ENCODE measurements around the gene RGS12.

The RGS12 gene

GRCh38 chr4:3314706-3315260 is 22.0 kb downstream of the RGS12 start:
- Histone ChIP-seq H3K4me2 (ENCODE audit: low read length) (no peak overlapping the region), H3K9me3 (ENCODE audit: low read length) (no peaks in the 10 kb centered on the region), H3K9me2 (ENCODE audit: low read depth, low read length) (no peaks in the 10 kb centered on the region), H3K27ac (ENCODE audit: low read depth, low read length, poor library complexity, severe bottlenecking) (no peak overlapping the region), H2AFZ (ENCODE audit: low read length) (no peak overlapping the region), H3K79me2 (ENCODE audit: insufficient read depth, low read length) (no peaks in the 10 kb centered on the region), H3K4me1 (ENCODE audit: insufficient read depth, low read length, severe bottlenecking) (no peaks in the 10 kb centered on the region), H4K20me1 (ENCODE audit: insufficient read depth, low read length) (no peaks in the 10 kb centered on the region), H3K4me3 (ENCODE audit: low read depth, low read length, poor library complexity, severe bottlenecking) (no peak overlapping the region), H3F3A (ENCODE audit: insufficient read depth, low read length) (no peaks in the 10 kb centered on the region), H3K36me3 (ENCODE audit: insufficient read depth, low read length) (no peaks in the 10 kb centered on the region), H3K27me3 (ENCODE audit: insufficient read depth, low read length) (no peaks in the 10 kb centered on the region), H3K9ac (ENCODE audit: low read length) (no peak overlapping the region)
- TF ChIP-seq EZH2 (IDR thresholded peaks at IDR 0.05; ENCODE audit: borderline replicate concordance, low read length) = no peak

- Histone ChIP-seq H4K20me1 (ENCODE audit: insufficient read depth, low read length) (no peaks in the 10 kb centered on the region), H3K4me3 (ENCODE audit: low read depth, low read length, poor library complexity, severe bottlenecking) (no peak overlapping the region), H3K27me3 (ENCODE audit: insufficient read depth, low read length) (no peaks in the 10 kb centered on the region), H3K27ac (ENCODE audit: low read depth, low read length, poor library complexity, severe bottlenecking) (no peak overlapping the region), H3K79me2 (ENCODE audit: insufficient read depth, low read length) (no peaks in the 10 kb centered on the region), H3K4me2 (ENCODE audit: low read length) (no peak overlapping the region), H2AFZ (ENCODE audit: low read length) (no peak overlapping the region), H3K36me3 (ENCODE audit: insufficient read depth, low read length) (no peaks in the 10 kb centered on the region), H3K9ac (ENCODE audit: low read length) (no peak overlapping the region), H3K4me1 (ENCODE audit: insufficient read depth, low read length, severe bottlenecking) (no peaks in the 10 kb centered on the region), H3K9me2 (ENCODE audit: low read depth, low read length) (no peaks in the 10 kb centered on the region), H3K9me3 (ENCODE audit: low read length) (no peaks in the 10 kb centered on the region), H3F3A (ENCODE audit: insufficient read depth, low read length) (no peaks in the 10 kb centered on the region)
- TF ChIP-seq EZH2 (IDR thresholded peaks at IDR 0.05; ENCODE audit: borderline replicate concordance, low read length) = no peak
- TF ChIP-seq, protein P1, sequence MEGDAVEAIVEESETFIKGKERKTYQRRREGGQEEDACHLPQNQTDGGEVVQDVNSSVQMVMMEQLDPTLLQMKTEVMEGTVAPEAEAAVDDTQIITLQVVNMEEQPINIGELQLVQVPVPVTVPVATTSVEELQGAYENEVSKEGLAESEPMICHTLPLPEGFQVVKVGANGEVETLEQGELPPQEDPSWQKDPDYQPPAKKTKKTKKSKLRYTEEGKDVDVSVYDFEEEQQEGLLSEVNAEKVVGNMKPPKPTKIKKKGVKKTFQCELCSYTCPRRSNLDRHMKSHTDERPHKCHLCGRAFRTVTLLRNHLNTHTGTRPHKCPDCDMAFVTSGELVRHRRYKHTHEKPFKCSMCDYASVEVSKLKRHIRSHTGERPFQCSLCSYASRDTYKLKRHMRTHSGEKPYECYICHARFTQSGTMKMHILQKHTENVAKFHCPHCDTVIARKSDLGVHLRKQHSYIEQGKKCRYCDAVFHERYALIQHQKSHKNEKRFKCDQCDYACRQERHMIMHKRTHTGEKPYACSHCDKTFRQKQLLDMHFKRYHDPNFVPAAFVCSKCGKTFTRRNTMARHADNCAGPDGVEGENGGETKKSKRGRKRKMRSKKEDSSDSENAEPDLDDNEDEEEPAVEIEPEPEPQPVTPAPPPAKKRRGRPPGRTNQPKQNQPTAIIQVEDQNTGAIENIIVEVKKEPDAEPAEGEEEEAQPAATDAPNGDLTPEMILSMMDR (IDR thresholded peaks at IDR 0.05; ENCODE audit: low read length) = no peak
Observed at GRCh38 chr4:3315566-3315965, 22.7 kb downstream of the RGS12 start.

DNA sequence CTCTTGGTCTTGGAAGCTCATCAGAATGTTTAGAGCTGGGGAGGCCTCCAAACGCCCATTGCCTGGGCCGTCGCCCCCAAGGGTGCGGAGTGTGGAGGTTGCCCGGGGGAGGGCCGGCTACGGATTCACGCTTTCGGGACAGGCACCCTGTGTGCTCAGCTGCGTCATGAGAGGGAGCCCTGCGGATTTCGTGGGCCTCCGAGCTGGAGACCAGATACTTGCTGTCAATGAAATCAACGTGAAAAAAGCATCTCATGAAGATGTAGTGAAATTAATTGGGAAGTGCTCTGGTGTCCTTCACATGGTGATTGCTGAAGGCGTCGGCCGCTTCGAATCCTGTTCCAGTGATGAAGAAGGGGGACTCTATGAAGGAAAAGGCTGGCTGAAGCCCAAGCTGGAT is 23.3 kb downstream of the RGS12 start:
- Histone ChIP-seq H3K9me3 (ENCODE audit: low read length) (no peaks in the 10 kb centered on the region), H4K20me1 (ENCODE audit: insufficient read depth, low read length) (no peaks in the 10 kb centered on the region), H3K27me3 (ENCODE audit: insufficient read depth, low read length) (no peaks in the 10 kb centered on the region), H3K36me3 (ENCODE audit: insufficient read depth, low read length) (no peaks in the 10 kb centered on the region), H2AFZ (ENCODE audit: low read length) (no peak overlapping the region), H3K79me2 (ENCODE audit: insufficient read depth, low read length) (no peaks in the 10 kb centered on the region), H3K4me3 (ENCODE audit: low read depth, low read length, poor library complexity, severe bottlenecking) (no peak overlapping the region), H3K9me2 (ENCODE audit: low read depth, low read length) (no peaks in the 10 kb centered on the region), H3K27ac (ENCODE audit: low read depth, low read length, poor library complexity, severe bottlenecking) (no peak overlapping the region), H3F3A (ENCODE audit: insufficient read depth, low read length) (no peaks in the 10 kb centered on the region), H3K9ac (ENCODE audit: low read length) (no peak overlapping the region), H3K4me1 (ENCODE audit: insufficient read depth, low read length, severe bottlenecking) (no peaks in the 10 kb centered on the region), H3K4me2 (ENCODE audit: low read length) (no peak overlapping the region)
- TF ChIP-seq EZH2 (IDR thresholded peaks at IDR 0.05; ENCODE audit: borderline replicate concordance, low read length) = no peak
- TF ChIP-seq, protein P1 (IDR thresholded peaks at IDR 0.05; ENCODE audit: low read length) = no peak

GRCh38 chr4:3317011-3317655 is 24.3 kb downstream of the RGS12 start:
- H3K4me3 ChIP-seq (ENCODE audit: low read depth, low read length, poor library complexity, severe bottlenecking) = no peak overlapping the region
- H3K79me2 ChIP-seq (ENCODE audit: insufficient read depth, low read length) = no peaks in the 10 kb centered on the region
- no peaks in the 10 kb centered on the region for H3K27me3 ChIP-seq (ENCODE audit: insufficient read depth, low read length)
- H3K4me2 ChIP-seq (ENCODE audit: low read length) = no peak overlapping the region
- no peak overlapping the region for H3K9ac ChIP-seq (ENCODE audit: low read length)
- no peaks in the 10 kb centered on the region for H3K9me2 ChIP-seq (ENCODE audit: low read depth, low read length)
- no peak overlapping the region for H2AFZ ChIP-seq (ENCODE audit: low read length)
- TF ChIP-seq EZH2 (IDR thresholded peaks at IDR 0.05; ENCODE audit: borderline replicate concordance, low read length) = no peak
- TF ChIP-seq, protein P1 (IDR thresholded peaks at IDR 0.05; ENCODE audit: low read length) = no peak
- H4K20me1 ChIP-seq (ENCODE audit: insufficient read depth, low read length) = no peaks in the 10 kb centered on the region
- no peaks in the 10 kb centered on the region for H3K4me1 ChIP-seq (ENCODE audit: insufficient read depth, low read length, severe bottlenecking)
- H3F3A ChIP-seq (ENCODE audit: insufficient read depth, low read length) = no peaks in the 10 kb centered on the region
- no peaks in the 10 kb centered on the region for H3K9me3 ChIP-seq (ENCODE audit: low read length)
- H3K36me3 ChIP-seq (ENCODE audit: insufficient read depth, low read length) = no peaks in the 10 kb centered on the region
- no peak overlapping the region for H3K27ac ChIP-seq (ENCODE audit: low read depth, low read length, poor library complexity, severe bottlenecking)

Data from OCI-LY1 (cell line).